Osteoblast (primary cell): Measurements from ENCODE around the gene MRPL54. TPM values are rescaled to one million over a fixed set of nuclear protein-coding genes. Genes with fewer than 3 reads are reported as not detected.

Source experiments
- DNase-seq: peaks from one replicate; pipeline ENCODE4 v3.0.0; 2011; ENCODE audit warnings: low spot score, mixed read lengths; ENCODE audit not compliant: insufficient read length; ENCODE audit errors: missing footprints
- H2AFZ ChIP-seq: 2 replicates; pipeline ENCODE4 v1.6.0; 2011; ENCODE audit warnings: mild to moderate bottlenecking, low read length
- H3K27ac ChIP-seq: 2 replicates; pipeline ENCODE4 v1.5.1; 2011; ENCODE audit warnings: mild to moderate bottlenecking, low read depth, low read length, moderate library complexity
- H3K27me3 ChIP-seq: 2 replicates; pipeline ENCODE4 v1.6.0; 2012; ENCODE audit warnings: mild to moderate bottlenecking, control low read depth, inconsistent platforms, low read length, moderate library complexity; ENCODE audit not compliant: insufficient read depth
- H3K36me3 ChIP-seq: 2 replicates; pipeline ENCODE4 v1.5.1; 2011; ENCODE audit warnings: mild to moderate bottlenecking, low read length, control low read depth, moderate library complexity; ENCODE audit not compliant: insufficient read depth
- H3K4me1 ChIP-seq: 2 replicates; pipeline ENCODE4 v1.5.1; 2011; ENCODE audit warnings: mild to moderate bottlenecking, low read length, control low read depth, moderate library complexity; ENCODE audit not compliant: insufficient read depth
- H3K4me2 ChIP-seq: 2 replicates; pipeline ENCODE4 v1.6.0; 2011; ENCODE audit warnings: mild to moderate bottlenecking, low read length; ENCODE audit not compliant: insufficient read depth
- H3K4me3 ChIP-seq: fragments of 200-600 bp; sonication (generic); 3 replicates; pipeline ENCODE4 v1.5.1; 2012; ENCODE audit warnings: mild to moderate bottlenecking, low read length, inconsistent platforms; ENCODE audit not compliant: insufficient read depth
- H3K79me2 ChIP-seq: 2 replicates; pipeline ENCODE4 v1.6.0; 2012; ENCODE audit warnings: mild to moderate bottlenecking, low read length, control low read depth, inconsistent platforms; ENCODE audit not compliant: insufficient read depth
- H3K9me3 ChIP-seq: 2 replicates; pipeline ENCODE4 v1.5.1; 2011; ENCODE audit warnings: low read depth, low read length, control low read depth
- H4K20me1 ChIP-seq: 2 replicates; pipeline ENCODE4 v1.6.0; 2012; ENCODE audit warnings: mild to moderate bottlenecking, low read length, control low read depth; ENCODE audit not compliant: insufficient read depth
- CTCF ChIP-seq: IDR thresholded peaks from 2 replicates; pipeline ENCODE4 v1.5.1; 2011; ENCODE audit warnings: mild to moderate bottlenecking, low read depth, low read length, moderate library complexity; ENCODE audit errors: extremely low read depth
- total RNA-seq: library from RNA; depleted of rRNA; stranded (reverse); fragments of >200 nt; gene quantifications from 2 replicates; pipeline ENCODE4 v1.2.3, GENCODE V29; 2012

MRPL54 gene
- total RNA-seq, 1 donor = 41.6 TPM

- no peak overlapping the region for H3K27ac ChIP-seq
- H3K9me3 ChIP-seq = no peaks in the 10 kb centered on the region
- peak; percentile 44 for DNase-seq
- H3K27me3 ChIP-seq = no peaks in the 10 kb centered on the region
- no peaks in the 10 kb centered on the region for H3K4me1 ChIP-seq
- H3K4me2 ChIP-seq = no peak overlapping the region
- H3K4me3 ChIP-seq = no peak overlapping the region
- no peaks in the 10 kb centered on the region for H3K36me3 ChIP-seq
- H3K79me2 ChIP-seq = no peaks in the 10 kb centered on the region
- no peak overlapping the region for H2AFZ ChIP-seq
- H4K20me1 ChIP-seq = no peaks in the 10 kb centered on the region
- no peak for TF ChIP-seq CTCF
Observed at GRCh38 chr19:3793799-3794198, 31.3 kb downstream of the MRPL54 start.

GRCh38 chr19:3796358-3796757 is 33.9 kb downstream of the MRPL54 start:
- H3K4me2 ChIP-seq = no peak overlapping the region
- DNase-seq = peak; percentile 9
- no peak for TF ChIP-seq CTCF

DNA sequence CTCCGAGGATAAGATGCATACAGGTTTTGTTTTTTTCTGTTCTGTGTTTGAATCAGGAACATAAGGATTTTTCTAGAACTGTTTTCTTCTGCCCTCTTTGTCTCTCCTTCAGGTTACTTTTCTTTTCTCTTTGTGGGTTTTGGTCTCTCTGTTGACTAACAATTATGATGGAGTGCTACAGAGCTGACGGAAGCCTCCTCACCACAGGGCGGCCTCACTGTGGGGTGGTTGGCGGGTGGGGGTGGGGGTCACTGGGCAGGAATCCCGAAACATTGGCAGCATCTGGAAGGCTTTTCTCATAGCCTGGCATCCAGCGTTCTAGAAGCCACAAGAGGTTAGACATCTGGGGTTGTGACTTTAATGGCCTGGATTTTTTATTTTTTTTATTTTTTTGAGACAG is 35.7 kb downstream of the MRPL54 start:
- Histone ChIP-seq H3K4me3 (no peak overlapping the region), H3K27me3 (peaks cover 21% of the 10 kb centered on the region), H3K4me2 (no peak overlapping the region), H3K36me3 (no peaks in the 10 kb centered on the region), H2AFZ (no peak overlapping the region), H3K9me3 (no peaks in the 10 kb centered on the region), H4K20me1 (no peaks in the 10 kb centered on the region), H3K79me2 (no peaks in the 10 kb centered on the region), H3K27ac (no peak overlapping the region), H3K4me1 (no peaks in the 10 kb centered on the region)
- TF ChIP-seq CTCF = no peak
- DNase-seq = peak; percentile 53

More at GRCh38 chr19:3796358-3796757, 33.9 kb downstream of the MRPL54 start:
- no peaks in the 10 kb centered on the region for H3K36me3 ChIP-seq
- H3K4me3 ChIP-seq = no peak overlapping the region
- H3K79me2 ChIP-seq = no peaks in the 10 kb centered on the region
- no peak overlapping the region for H3K27ac ChIP-seq
- peaks cover 14% of the 10 kb centered on the region for H3K27me3 ChIP-seq
- H4K20me1 ChIP-seq = no peaks in the 10 kb centered on the region
- H3K4me1 ChIP-seq = no peaks in the 10 kb centered on the region
- H3K9me3 ChIP-seq = no peaks in the 10 kb centered on the region
- no peak overlapping the region for H2AFZ ChIP-seq

DNA sequence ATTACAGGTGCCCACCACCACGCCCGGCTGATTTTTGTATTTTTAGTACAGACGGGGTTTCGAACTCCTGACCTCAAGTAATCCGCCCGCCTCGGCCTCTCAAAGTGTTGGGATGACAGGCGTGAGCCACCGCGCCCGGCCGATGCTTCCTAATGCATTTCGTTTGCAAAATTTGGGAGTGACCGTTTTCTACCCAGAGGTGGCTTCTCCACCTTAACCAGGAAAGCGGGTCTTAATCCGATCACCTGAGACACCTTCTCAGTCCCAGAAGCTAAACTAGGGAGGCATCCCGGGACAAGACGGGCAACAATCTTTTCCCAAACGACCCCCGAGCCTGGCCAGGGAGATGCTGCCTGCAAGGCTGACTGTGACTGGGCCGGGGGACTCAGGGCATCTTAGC is 38.5 kb downstream of the MRPL54 start:
- H3K79me2 ChIP-seq = no peaks in the 10 kb centered on the region
- DNase-seq = peak; percentile 39
- no peak overlapping the region for H3K4me3 ChIP-seq
- no peaks in the 10 kb centered on the region for H3K4me1 ChIP-seq
- no peaks in the 10 kb centered on the region for H4K20me1 ChIP-seq
- H3K4me2 ChIP-seq = no peak overlapping the region
- no peak for TF ChIP-seq CTCF
- H3K27ac ChIP-seq = no peak overlapping the region
- H3K9me3 ChIP-seq = no peaks in the 10 kb centered on the region
- no peaks in the 10 kb centered on the region for H3K36me3 ChIP-seq
- H2AFZ ChIP-seq = no peak overlapping the region
- peaks cover 21% of the 10 kb centered on the region for H3K27me3 ChIP-seq
